Esophagus mucosa (tissue), 1 donor: Measurements from ENCODE around the gene RCL1. TPM values are rescaled to one million over a fixed set of nuclear protein-coding genes. Genes with fewer than 3 reads are reported as not detected.
A peak's percentile ranks its signal among the peaks of the same experiment; 100 is the strongest.
"Not testable (repeated sequence)": the region's sequence is repeated elsewhere in the genome, so short reads cannot be mapped to it uniquely, and the experiment has no call there.

Source experiments
- ATAC-seq: fragments of 200-7000 bp; cut with Tn5 transposase; one replicate; pipeline ENCODE4 v1.9.1; 2020
- total RNA-seq: library from RNA; stranded (reverse); gene quantifications from one replicate; pipeline ENCODE4 v1.2.4, GENCODE V29; 2023
- donor health status: DM: yes; HTN: yes; CAD: no.

RCL1 gene
- total RNA-seq, 1 donor from 2014 or later, result 13.9 TPM

DNA sequence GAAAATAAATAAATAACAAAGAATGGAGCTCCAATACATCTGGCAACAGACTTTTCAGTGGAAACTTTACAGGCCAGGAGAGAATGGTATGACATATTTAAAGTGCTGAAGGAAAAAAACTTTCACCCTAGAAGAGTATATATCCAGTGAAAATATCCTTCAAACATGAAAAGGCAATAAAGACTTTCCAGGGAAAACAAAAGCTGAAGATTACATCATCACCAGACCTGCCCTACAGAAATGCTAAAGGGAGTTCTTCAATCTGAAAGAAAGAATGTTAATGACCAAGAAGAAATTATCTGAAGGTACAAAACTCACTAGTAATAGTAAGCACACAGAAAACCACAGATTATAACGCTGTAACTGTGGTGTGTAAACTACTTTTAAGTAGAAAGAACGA, 8.3 kb upstream of the RCL1 start:
- ATAC-seq, result no peak

DNA sequence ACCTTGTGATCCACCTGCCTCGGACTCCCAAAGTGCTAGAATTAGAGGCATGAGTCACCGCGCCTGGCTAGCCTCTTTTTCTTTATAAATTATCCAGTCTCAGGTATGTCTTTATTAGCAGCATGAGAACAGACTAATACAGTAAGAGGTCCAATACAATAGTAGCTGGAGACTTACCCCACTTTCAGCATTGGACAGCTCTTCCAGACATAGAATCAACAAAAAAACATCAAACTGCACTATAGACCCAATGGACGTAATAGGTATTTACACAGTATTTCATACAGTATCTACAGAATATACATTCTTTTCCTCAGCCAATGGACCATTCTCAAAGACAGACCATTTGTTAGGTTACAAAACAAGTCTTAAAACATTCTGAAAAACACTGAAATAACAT, 6.1 kb upstream of the RCL1 start:
- no peak for ATAC-seq

DNA sequence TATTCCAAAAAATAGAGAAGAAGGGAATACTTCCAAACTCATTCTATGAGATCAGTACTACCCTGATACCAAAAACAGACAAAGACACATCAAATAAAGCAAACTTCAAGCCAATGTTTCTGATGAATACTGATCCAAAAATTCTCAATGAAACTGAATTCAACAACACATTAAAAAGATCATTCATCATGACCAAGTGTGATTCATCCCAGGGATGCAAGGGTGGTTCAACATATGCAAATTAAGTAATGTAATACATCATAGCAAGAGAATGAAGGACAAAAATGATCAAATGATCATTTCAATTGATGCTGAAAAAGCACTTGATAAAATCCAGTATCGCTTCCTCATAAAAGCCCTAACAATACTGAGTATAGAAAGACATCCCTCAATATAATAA, 4.9 kb upstream of the RCL1 start:
- no peak for ATAC-seq

DNA sequence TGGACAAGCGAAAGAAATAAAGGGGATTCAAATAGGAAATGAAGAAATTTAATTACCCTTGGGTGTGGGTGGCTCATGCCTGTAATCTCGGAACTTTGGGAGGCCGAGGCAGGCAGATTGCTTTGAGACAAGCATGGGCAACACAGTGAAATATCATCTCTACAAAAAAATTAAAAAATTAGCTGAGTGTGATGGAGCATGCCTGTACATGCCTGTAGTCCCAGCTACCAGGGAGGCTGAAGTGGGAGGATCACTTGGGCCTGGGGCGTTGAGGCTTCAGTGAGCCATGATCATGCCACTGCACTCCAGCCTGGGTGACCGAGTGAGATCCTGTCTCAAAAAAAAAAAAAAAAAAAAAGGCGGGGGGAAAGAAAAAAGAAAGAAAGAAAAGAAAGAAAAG, 4.0 kb upstream of the RCL1 start:
- ATAC-seq, result no peak

DNA sequence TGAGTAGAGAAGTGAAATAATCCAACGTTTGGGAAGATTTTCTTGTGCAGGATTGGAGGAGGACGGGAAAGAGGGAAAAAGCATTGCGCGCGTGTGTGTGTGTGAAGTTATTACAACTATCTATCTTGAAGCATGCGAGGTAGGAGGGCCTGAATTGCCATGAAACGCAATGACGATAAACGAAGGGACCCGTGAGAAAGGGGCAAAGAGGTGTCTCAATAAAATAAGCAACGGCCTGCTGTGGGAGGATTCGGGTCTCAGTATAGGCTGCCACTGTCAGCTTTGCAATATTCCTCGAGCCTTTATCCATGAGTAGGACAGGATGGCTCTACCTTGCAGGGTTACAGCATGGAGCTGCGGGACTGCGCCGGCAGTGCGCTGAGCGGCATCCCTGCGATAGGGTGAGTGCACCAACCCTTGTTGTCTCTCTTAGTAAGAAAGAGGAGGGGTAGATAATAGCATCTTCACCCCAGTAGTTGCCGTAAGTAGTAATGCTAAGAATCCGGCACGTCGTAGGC, 631 bp upstream of the RCL1 start:
- peak; percentile 46 for ATAC-seq

DNA sequence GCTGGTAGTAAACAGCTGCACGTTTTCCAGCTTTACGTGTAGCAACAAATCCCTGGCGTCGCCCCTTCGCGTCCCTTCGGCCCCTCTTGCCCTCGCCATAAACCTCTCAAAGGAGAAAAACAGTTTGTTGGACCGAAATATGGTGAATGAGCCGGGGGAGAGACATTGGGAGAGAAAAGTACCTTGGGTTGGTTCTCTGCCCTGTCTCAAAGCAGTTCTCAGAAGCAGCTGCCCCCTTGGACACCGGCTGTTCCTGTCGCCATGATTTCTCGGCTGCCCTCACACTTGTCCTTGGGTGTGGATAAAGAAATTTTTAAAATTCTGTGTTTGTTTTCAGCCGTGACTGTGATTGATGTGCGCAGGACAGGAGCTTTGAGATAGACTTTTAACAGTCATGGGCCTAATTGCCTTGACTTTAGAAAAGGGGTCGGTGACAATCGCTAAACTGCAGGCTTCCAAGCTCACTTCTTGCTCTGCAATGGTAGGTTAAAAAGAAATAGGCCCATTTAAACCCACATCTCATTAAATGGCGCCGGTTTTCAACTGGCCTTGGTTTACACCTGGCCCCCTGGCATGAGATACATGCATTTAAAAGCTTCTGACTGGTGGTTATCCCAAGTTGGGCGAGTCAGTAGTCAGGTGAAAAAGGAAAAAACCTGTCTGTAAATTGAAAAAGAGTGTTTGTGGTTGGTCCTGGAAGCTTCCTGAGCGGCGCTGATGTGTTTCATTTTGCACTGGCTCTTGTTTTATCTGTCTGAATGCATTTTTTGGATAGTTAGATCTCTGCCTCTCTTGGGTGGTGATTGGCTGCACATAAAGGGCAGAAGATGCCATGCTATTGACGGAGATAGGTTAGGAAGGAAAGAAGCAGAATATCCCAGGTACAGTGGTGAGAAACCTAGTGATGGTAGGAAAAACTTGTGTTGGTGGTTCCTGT, 983 bp downstream of the RCL1 start:
- ATAC-seq, result no peak

DNA sequence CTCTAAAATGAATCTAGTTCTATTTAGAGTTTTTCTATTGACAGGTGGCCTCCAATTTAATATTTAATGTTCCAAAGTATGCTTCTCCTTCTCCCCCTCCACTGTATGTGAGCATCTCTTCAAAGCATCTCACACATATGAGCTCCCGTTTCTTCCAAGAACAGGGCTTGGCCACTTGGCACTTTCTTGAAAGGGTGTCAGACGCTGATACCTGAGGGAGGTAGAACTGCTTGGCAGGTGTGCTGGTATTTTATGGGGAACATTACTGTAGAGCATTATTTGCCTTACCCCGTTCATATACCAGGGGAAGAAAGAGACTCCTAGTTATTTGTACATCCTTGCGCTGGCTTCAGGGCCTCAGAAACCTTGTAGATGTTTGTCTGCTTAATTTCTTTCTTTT, 1.9 kb downstream of the RCL1 start:
- no peak for ATAC-seq

DNA sequence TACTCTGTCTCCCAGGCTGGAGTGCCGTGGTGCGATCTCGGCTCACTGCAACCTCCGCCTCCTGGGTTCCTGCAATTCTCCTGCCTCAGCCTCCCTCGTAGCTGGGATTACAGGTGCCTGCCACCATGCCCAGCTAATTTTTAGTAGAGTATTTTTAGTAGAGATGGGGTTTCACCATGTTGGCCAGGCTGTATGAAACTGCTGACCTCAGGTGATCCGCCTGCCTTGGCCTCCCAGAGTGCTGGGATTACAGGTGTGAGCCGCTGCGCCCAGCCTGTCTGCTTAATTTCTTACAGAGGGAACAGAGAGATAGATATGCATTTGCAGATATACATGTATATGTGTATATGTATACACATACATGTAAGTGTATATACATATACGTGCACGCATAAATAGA, 2.4 kb downstream of the RCL1 start:
- not testable (repeated sequence) for ATAC-seq

DNA sequence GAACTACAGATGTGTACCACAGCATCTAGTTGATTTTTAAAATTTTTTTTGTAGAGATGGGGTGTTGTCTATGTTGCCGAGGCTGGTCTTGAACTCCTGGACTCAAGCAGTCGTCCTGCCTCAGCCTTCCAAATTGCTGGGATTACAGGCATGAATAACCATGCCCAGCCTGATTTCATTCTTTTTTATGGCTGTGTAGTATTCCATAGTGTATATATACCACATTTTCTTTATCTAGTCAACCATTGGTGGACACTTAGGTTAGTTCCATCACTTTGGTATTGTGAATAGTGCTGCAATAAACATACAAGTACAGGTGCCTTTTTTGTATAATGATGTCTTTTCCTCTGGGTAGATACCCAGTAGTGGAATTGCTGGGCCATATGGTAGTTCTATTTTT, 3.8 kb downstream of the RCL1 start:
- no peak for ATAC-seq

DNA sequence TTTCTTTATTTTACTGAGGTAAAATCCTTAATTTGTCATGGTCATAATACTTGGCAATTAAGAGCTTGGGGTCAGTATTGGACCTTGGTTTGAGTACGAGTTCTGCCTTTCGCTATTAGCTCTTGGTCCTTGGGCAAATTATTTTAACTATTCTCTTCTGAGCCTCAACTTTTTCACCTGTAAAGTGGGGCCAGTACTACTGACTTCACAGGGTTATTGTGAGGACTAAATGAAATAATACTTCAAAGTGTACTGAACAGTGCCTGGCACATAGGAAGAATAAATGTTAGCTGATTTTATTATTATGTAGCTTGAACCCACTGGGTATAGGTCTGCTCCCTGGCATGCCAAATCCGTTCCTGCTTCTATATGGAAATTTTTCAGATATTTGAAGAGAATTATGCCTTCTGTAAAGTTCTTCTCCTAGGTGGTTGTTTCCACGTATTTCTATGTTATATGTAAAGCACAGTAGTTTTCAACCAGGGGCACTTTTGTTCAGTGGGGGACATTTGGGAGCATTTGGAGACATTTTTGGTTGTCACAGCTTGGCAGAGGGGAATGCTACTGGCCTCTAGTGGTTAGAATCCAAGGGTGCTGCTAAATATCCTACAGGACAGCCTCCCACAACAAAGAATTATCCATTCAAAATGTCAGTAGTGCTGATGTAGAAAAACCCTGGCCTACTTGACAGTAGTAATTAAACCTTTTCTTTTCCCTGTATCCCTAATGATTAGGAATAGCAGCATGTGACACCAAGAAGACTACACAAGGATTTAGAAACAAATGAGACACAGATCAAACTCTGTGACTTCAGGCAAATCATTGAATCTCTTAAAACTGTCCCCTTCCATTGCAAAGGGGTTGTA, 4.5 kb downstream of the RCL1 start:
- no peak for ATAC-seq

DNA sequence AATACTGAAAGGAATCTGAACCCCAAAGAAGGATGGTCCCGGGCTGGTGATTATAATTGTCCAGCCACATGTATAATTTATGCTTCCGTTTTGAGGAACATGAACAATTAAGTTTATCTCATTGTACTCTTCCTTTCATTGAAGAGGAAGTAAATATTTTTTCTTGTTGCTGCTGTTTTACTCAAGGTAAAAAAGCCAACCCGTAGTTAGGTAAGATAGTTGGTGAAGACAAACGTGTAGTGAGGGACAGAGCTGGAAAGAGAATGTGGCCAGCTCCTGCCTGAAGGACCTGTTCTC, 5.1 kb downstream of the RCL1 start:
- ATAC-seq, result no peak

DNA sequence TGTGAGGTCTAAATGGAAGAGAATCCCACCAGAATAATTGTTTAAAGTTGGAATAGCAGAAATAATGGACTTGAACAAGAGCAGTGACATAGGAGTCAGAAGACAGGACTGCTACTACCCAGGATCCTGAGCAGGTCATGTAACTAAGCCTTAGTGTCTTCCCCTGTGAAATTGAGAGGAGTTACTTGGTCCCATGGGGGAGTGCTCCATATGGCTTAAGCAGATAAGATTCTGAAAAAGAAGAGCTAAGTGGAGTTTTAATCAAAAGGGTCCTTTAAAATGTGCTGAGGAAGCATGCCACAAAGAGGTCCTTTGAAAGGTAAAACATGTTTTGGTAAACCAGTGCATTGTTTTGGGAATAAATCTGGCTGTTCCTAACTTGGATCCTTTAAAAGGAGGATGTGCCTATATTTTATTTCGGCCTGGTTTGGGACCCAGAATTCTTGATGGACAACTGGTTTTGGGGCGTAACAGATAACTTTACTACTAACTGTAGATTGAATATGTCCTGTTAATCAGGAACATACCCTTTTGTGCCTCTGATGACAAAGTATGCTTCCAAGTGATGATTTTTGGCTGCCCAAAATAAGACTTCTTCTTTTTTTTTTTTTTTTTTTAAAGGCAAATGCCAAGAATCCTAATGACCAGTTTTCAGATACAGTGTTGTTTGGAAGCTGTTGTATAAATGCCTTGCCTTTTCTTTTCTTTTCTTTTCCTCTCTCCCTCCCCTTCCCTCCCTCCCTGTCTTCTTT, 5.7 kb downstream of the RCL1 start:
- no peak for ATAC-seq

DNA sequence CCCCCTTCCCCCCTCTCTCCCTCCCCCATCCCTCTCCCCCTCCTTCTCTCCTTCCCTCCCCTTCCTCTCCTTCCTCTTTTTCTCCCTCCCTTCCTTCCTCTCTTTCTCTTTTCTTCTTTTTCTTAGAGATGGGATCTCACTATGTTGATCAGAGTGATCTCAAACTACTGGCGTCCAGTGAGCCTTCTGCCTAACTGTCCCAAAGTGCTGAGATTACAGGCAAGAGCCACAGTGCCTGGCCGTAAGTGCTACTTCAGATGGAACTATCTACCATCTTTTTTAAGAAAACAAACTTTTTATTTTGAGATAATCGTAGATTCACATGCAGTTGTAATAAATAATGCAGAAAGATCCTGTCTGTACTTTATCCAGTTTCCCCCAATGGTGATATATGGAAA, 6.3 kb downstream of the RCL1 start:
- ATAC-seq, result no peak

DNA sequence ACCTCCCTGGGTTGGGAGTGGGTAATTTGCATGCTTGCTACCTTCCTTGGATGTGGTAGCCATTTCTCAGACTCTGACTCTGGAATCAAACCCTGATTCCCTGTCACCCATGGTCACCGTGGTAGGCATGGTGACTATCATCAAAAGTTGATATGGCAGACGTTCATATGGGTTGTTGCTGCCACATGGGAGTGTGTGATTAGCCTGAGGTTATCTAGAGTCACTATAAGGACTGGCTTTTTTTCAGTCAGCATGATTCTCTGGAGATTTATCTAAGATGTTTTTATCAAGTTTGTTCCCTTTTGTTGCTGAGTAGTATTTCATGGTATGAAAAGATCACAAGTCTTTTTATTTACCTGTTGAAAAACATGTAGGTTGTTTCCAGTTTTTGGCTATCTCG, 7.0 kb downstream of the RCL1 start:
- no peak for ATAC-seq

DNA sequence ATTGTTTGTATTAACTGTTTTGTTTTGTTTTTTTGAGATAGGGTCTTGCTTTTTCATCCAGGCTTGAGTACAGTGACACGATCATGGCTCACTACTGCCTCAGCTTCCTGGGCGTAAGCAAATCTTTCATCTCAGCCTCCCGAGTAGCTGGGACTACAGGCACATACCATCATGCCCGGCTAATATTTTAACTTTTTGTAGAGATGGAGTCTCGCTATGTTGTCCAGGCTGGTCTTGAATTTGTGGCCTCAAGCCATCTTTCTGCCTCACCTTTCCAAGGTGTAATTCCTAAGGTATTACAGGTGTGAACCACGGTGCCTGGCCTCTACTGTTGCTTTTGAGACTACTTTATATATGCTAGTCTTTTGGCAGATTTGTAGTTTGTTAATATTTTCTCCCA, 8.4 kb downstream of the RCL1 start:
- no peak for ATAC-seq

DNA sequence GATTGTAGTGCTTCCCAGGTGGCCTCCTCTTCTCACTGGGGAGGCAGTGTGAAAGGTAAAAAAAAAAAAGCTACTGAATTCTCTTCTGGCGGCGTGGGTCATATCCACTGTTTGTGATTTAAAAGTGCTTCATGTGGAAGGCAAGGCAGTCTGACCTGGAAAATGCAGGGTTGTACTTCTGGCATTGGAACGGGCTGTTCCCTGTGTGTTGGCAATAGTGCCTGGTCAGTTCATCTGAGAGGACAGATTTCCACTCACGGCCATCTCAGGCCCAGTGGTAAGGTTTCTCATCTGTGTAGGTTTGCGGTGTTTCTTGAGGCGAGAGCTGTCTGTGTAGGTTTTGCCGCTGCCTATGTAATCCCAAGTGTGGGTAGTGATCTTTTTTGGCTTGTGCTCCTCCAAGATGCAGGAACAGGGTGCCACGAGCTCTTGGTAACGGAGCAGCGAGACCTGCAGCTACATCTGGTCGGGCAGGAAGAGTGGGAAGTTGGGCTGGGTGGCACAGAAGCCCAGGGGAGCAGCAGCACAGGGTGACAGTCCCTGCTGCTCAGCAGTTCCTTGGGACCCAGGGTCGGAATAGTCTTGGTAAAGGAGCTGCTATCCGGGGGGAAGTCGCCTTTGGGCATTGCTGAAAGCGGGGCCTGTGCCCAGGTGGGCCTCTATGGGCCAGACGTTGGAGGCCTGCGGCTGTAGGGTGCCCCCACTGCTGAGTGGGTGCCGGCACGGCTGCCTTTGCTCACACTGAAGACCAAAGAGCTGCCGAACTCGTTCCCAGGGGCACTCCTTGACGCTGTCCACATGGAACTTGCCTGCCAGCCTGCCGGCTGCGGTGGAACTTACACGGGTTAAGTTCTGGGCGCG, 11.2 kb downstream of the RCL1 start:
- ATAC-seq, result no peak

DNA sequence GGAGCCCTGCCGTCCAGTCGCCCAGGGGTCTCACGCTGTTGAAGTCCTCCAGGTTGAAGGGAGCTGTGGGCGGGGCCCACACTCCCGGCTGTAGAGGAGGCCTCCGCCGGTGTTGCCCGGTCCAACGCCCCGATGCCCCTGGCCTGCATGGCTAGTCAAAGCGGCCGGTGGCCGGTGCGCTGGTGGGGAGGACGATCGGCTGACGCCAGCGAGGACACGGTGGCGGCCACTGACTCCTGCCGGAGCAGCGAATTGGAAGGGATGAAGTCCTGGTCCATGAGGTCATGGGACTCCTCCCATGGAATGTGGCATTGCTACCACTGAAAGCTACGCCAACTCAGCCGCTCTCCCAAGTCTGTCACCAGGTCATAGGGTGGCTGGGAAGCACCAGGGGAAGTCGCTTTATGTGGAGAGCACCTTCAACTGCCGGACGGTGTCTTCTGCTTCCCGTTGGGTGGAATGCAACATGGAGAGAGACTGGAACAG, 11.8 kb downstream of the RCL1 start:
- ATAC-seq, result no peak

DNA sequence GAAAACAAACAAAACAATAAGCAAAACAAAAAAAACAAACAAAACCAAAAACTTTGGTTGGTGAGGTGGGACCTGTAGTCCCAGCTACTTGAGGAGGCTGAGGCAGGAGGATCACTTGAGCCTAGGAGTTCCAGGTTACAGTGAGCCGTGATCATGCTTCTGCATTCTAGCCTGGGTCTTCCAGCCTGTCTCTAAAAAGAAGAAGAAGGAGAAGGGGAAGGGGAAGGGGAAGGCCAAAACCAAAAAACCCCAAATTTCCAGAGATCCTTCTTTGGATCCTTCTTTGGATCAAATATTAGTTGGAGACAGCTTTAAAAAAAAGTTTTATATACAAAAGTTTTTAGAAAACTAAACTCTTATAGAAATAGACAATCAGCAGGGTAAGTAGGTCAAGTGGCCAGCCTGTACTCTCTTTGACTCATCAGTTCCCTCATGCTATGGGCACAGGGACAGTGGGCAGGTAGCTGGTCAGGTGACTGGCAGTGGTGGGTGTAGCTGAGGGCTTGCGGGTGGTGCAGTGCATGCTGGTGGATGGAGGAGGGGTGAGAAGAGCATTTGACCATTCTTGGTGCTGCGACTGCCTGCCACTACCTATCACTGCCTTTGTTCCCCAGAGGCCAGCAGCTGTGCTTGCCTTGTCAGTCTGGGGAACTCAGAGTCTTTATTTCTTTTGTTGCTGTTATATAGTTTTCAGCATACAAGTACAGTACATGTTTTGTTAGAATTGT, 12.6 kb downstream of the RCL1 start:
- ATAC-seq, result no peak

DNA sequence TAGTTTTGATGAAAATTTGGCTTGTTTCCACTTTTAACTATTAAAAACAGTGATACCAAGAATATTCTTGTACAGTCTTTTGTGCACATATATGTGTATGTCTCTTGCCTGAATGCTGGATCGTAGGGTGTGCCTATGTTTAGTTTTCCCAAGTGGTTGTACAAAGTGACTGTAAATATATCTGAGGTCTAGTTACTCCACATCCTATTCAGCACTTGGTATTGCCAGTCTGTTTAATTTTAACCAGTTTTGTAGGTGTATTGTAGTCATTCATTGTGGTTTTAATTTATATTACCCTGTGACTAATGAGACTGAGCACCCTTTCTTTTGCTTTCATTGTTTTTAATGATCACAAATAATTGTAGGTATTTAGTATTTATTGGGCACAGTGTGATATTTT, 17.8 kb downstream of the RCL1 start:
- ATAC-seq, result no peak

DNA sequence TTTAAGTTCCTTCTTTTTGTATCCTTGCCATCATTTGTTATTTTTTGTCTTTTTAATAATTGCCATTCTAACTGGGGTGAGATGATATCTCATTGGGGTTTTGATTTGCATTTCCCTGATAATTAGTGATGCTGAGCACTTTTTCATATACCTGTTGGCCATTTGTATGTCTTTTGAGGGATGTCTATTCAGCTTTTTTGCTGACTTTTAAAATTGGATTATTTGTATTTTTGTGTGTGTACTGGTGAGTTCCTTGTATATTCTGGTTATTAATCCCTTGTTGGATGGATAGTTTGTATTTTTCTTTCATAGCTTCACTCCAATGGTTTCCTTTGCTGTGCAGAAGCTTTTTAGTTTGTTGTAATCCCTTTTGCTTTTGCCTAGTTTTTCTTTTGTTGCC, 19.1 kb downstream of the RCL1 start:
- ATAC-seq, result no peak

DNA sequence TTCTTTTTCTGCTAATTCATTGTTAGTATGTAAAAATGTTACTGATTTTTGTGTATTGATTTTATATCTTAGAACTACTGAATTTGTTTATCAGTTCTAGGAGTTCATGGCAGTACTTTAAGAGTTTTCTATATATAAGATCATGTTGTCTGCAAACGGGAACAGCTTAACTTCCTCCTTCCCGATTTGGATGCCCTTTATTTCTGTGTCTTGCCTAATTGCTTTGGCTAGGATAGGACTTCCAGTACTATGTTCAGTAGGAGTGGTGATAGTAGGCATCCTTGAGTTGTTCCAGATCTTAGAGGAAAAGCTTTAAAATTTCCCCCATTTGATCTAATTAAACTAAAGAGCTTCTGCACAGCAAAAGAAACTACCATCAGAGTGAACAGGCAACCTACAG, 20.1 kb downstream of the RCL1 start:
- ATAC-seq, result no peak
